ENCODE results near the gene YIPF6.
"Not testable (repeated sequence)": the region's sequence is repeated elsewhere in the genome, so short reads cannot be mapped to it uniquely, and the experiment has no call there.

The YIPF6 gene

GRCh38 chrX:68524680-68525079, 25.8 kb downstream of the YIPF6 start:
- not testable (repeated sequence) for H3K18ac ChIP-seq (ENCODE audit: low read depth in 1 of 2, low read length in 2 of 2); H3K79me1 ChIP-seq (replicated peaks; ENCODE audit: low read length, poor library complexity, severe bottlenecking); H3K9me3 ChIP-seq (ENCODE audit: control insufficient read depth, low read length); H3K4me2 ChIP-seq (ENCODE audit: low read length, poor library complexity, severe bottlenecking); H2BK120ac ChIP-seq (ENCODE audit: low read depth, low read length); H3K4me3 ChIP-seq (ENCODE audit: insufficient read depth in 1 of 2, low read depth in 1 of 2, low read length in 2 of 2); H3K27ac ChIP-seq (ENCODE audit: low read length, poor library complexity, severe bottlenecking); H2AFZ ChIP-seq (ENCODE audit: low read depth, low read length); H2AK5ac ChIP-seq (ENCODE audit: low read length, severe bottlenecking); H3K23ac ChIP-seq (ENCODE audit: low read length in 2 of 2); H3K27me3 ChIP-seq (ENCODE audit: control insufficient read depth in 1 of 2, insufficient read depth in 1 of 2, low read length in 2 of 2); H3K4ac ChIP-seq (ENCODE audit: low read depth in 1 of 2, low read length in 2 of 2); H4K8ac ChIP-seq (ENCODE audit: low read length); H2BK15ac ChIP-seq (ENCODE audit: low read depth, poor library complexity, severe bottlenecking); H3K14ac ChIP-seq (ENCODE audit: low read length in 2 of 2); H2BK5ac ChIP-seq (ENCODE audit: low read depth, low read length, poor library complexity, severe bottlenecking); H4K91ac ChIP-seq (ENCODE audit: low read length); DNase-seq; H3K4me1 ChIP-seq (ENCODE audit: control insufficient read depth, insufficient read depth, low read depth, low read length); H2BK12ac ChIP-seq (ENCODE audit: low read length in 2 of 2); H3K9ac ChIP-seq (ENCODE audit: low read length)
- WGBS, result no CpG with 5 or more reads among the region's 2 CpGs
- H3K36me3 ChIP-seq (ENCODE audit: control insufficient read depth in 1 of 2, insufficient read depth in 2 of 2, low read depth in 1 of 2, low read length in 2 of 2), result peaks cover 8 to 34% of the 10 kb centered on the region in 2 experiments

GRCh38 chrX:68532831-68533533, 34.1 kb downstream of the YIPF6 start:
- Histone ChIP-seq H3K27me3 (ENCODE audit: control insufficient read depth in 1 of 2, insufficient read depth in 1 of 2, low read length in 2 of 2) (peaks cover 0 to 25% of the 10 kb centered on the region in 2 experiments), H3K14ac (ENCODE audit: low read length in 2 of 2) (no peak overlapping the region), H3K4me2 (ENCODE audit: low read length, poor library complexity, severe bottlenecking) (no peak overlapping the region), H3K36me3 (ENCODE audit: control insufficient read depth in 1 of 2, insufficient read depth in 2 of 2, low read depth in 1 of 2, low read length in 2 of 2) (peaks cover 3 to 15% of the 10 kb centered on the region in 2 experiments), H2BK5ac (ENCODE audit: low read depth, low read length, poor library complexity, severe bottlenecking) (no peak overlapping the region), H2AFZ (ENCODE audit: low read depth, low read length) (no peak overlapping the region), H3K9ac (ENCODE audit: low read length) (peak overlapping the region; percentile 14), H3K79me1 (replicated peaks; ENCODE audit: low read length, poor library complexity, severe bottlenecking) (no peaks in the 10 kb centered on the region), H3K27ac (ENCODE audit: low read length, poor library complexity, severe bottlenecking) (no peak overlapping the region), H2BK120ac (ENCODE audit: low read depth, low read length) (no peak overlapping the region), H3K18ac (ENCODE audit: low read depth in 1 of 2, low read length in 2 of 2) (no peak overlapping the region), H3K4me1 (ENCODE audit: control insufficient read depth, insufficient read depth, low read depth, low read length) (no peaks in the 10 kb centered on the region), H3K9me3 (ENCODE audit: control insufficient read depth, low read length) (no peaks in the 10 kb centered on the region), H3K4ac (ENCODE audit: low read depth in 1 of 2, low read length in 2 of 2) (no peak overlapping the region), H2BK15ac (ENCODE audit: low read depth, poor library complexity, severe bottlenecking) (no peak overlapping the region), H3K4me3 (ENCODE audit: insufficient read depth in 1 of 2, low read depth in 1 of 2, low read length in 2 of 2) (no peak overlapping the region), H3K23ac (ENCODE audit: low read length in 2 of 2) (no peak overlapping the region), H4K8ac (ENCODE audit: low read length) (no peak overlapping the region), H4K91ac (ENCODE audit: low read length) (no peak overlapping the region), H2BK12ac (ENCODE audit: low read length in 2 of 2) (no peak overlapping the region), H2AK5ac (ENCODE audit: low read length, severe bottlenecking) (no peak overlapping the region)
- 83% methylated on average over 1 of the region's 1 CpG for WGBS
- no peak for DNase-seq

- Histone ChIP-seq H2BK5ac (ENCODE audit: low read depth, low read length, poor library complexity, severe bottlenecking) (no peak overlapping the region), H3K27ac (ENCODE audit: low read length, poor library complexity, severe bottlenecking) (no peak overlapping the region), H3K36me3 (ENCODE audit: control insufficient read depth in 1 of 2, insufficient read depth in 2 of 2, low read depth in 1 of 2, low read length in 2 of 2) (peaks cover 3 to 15% of the 10 kb centered on the region in 2 experiments), H3K4me2 (ENCODE audit: low read length, poor library complexity, severe bottlenecking) (no peak overlapping the region), H2AFZ (ENCODE audit: low read depth, low read length) (no peak overlapping the region), H3K79me1 (replicated peaks; ENCODE audit: low read length, poor library complexity, severe bottlenecking) (no peaks in the 10 kb centered on the region), H4K8ac (ENCODE audit: low read length) (no peak overlapping the region), H3K4me1 (ENCODE audit: control insufficient read depth, insufficient read depth, low read depth, low read length) (no peaks in the 10 kb centered on the region), H3K27me3 (ENCODE audit: control insufficient read depth in 1 of 2, insufficient read depth in 1 of 2, low read length in 2 of 2) (peaks cover 0 to 25% of the 10 kb centered on the region in 2 experiments), H3K18ac (ENCODE audit: low read depth in 1 of 2, low read length in 2 of 2) (no peak overlapping the region), H2AK5ac (ENCODE audit: low read length, severe bottlenecking) (no peak overlapping the region), H3K4ac (ENCODE audit: low read depth in 1 of 2, low read length in 2 of 2) (no peak overlapping the region), H3K4me3 (ENCODE audit: insufficient read depth in 1 of 2, low read depth in 1 of 2, low read length in 2 of 2) (no peak overlapping the region), H4K91ac (ENCODE audit: low read length) (no peak overlapping the region), H3K9me3 (ENCODE audit: control insufficient read depth, low read length) (no peaks in the 10 kb centered on the region), H3K23ac (ENCODE audit: low read length in 2 of 2) (no peak overlapping the region), H2BK15ac (ENCODE audit: low read depth, poor library complexity, severe bottlenecking) (no peak overlapping the region), H2BK120ac (ENCODE audit: low read depth, low read length) (no peak overlapping the region), H3K9ac (ENCODE audit: low read length) (no peak overlapping the region), H2BK12ac (ENCODE audit: low read length in 2 of 2) (no peak overlapping the region), H3K14ac (ENCODE audit: low read length in 2 of 2) (no peak overlapping the region)
- no peak for DNase-seq
- WGBS, result 100% methylated on average over 1 of the region's 2 CpGs
These were observed 34.8 kb downstream of the YIPF6 start for GRCh38 chrX:68533656-68534055.

- H2BK15ac ChIP-seq (ENCODE audit: low read depth, poor library complexity, severe bottlenecking), result no peak overlapping the region
- no peak overlapping the region for H3K18ac ChIP-seq (ENCODE audit: low read depth in 1 of 2, low read length in 2 of 2)
- no peak overlapping the region for H3K23ac ChIP-seq (ENCODE audit: low read length in 2 of 2)
- H3K4me3 ChIP-seq (ENCODE audit: insufficient read depth in 1 of 2, low read depth in 1 of 2, low read length in 2 of 2), result no peak overlapping the region
- H2AK5ac ChIP-seq (ENCODE audit: low read length, severe bottlenecking), result no peak overlapping the region
- H3K4me1 ChIP-seq (ENCODE audit: control insufficient read depth, insufficient read depth, low read depth, low read length), result no peaks in the 10 kb centered on the region
- peaks cover 0 to 25% of the 10 kb centered on the region in 2 experiments for H3K27me3 ChIP-seq (ENCODE audit: control insufficient read depth in 1 of 2, insufficient read depth in 1 of 2, low read length in 2 of 2)
- 98% methylated on average over 3 of the region's 4 CpGs for WGBS
- DNase-seq, result no peak
- H3K9me3 ChIP-seq (ENCODE audit: control insufficient read depth, low read length), result no peaks in the 10 kb centered on the region
- no peak overlapping the region for H4K91ac ChIP-seq (ENCODE audit: low read length)
- H4K8ac ChIP-seq (ENCODE audit: low read length), result no peak overlapping the region
- no peaks in the 10 kb centered on the region for H3K79me1 ChIP-seq (replicated peaks; ENCODE audit: low read length, poor library complexity, severe bottlenecking)
- no peak overlapping the region for H2AFZ ChIP-seq (ENCODE audit: low read depth, low read length)
- no peak overlapping the region for H3K9ac ChIP-seq (ENCODE audit: low read length)
- H2BK5ac ChIP-seq (ENCODE audit: low read depth, low read length, poor library complexity, severe bottlenecking), result no peak overlapping the region
- H3K36me3 ChIP-seq (ENCODE audit: control insufficient read depth in 1 of 2, insufficient read depth in 2 of 2, low read depth in 1 of 2, low read length in 2 of 2), result peaks cover 3 to 15% of the 10 kb centered on the region in 2 experiments
- no peak overlapping the region for H2BK120ac ChIP-seq (ENCODE audit: low read depth, low read length)
- H3K14ac ChIP-seq (ENCODE audit: low read length in 2 of 2), result no peak overlapping the region
- H2BK12ac ChIP-seq (ENCODE audit: low read length in 2 of 2), result no peak overlapping the region
- no peak overlapping the region for H3K4ac ChIP-seq (ENCODE audit: low read depth in 1 of 2, low read length in 2 of 2)
- H3K4me2 ChIP-seq (ENCODE audit: low read length, poor library complexity, severe bottlenecking), result no peak overlapping the region
- no peak overlapping the region for H3K27ac ChIP-seq (ENCODE audit: low read length, poor library complexity, severe bottlenecking)
These were observed 35.8 kb downstream of the YIPF6 start for GRCh38 chrX:68534691-68535090.
